ENCODE data around the gene ZDHHC22.

The ZDHHC22 gene

GRCh38 chr14:77155083-77155482 is 13.5 kb upstream of the ZDHHC22 start:
- DNase-seq: no peak

- DNase-seq: no peak
Measured at GRCh38 chr14:77154421-77154820, 12.8 kb upstream of the ZDHHC22 start.

- no peak for DNase-seq
Measured at GRCh38 chr14:77153802-77154201, 12.2 kb upstream of the ZDHHC22 start.

- no peak for DNase-seq
Measured at GRCh38 chr14:77151918-77152588, 10.5 kb upstream of the ZDHHC22 start.

GRCh38 chr14:77151245-77151644 is 9.7 kb upstream of the ZDHHC22 start:
- no peak for DNase-seq

GRCh38 chr14:77148510-77149231 is 7.1 kb upstream of the ZDHHC22 start:
- no peak for DNase-seq

- DNase-seq: no peak
Measured at GRCh38 chr14:77145975-77146740, 4.6 kb upstream of the ZDHHC22 start.

- no peak for DNase-seq
Measured at GRCh38 chr14:77144412-77145115, 3.0 kb upstream of the ZDHHC22 start.

GRCh38 chr14:77143071-77143470 is 1.5 kb upstream of the ZDHHC22 start:
- DNase-seq: no peak

GRCh38 chr14:77142005-77142800 is 612 bp upstream of the ZDHHC22 start:
- DNase-seq: no peak

- no peak for DNase-seq
Measured at GRCh38 chr14:77140359-77141213, 1.0 kb downstream of the ZDHHC22 start.

- peak; percentile 13 to 31 for DNase-seq
Measured at GRCh38 chr14:77139540-77140358, 1.8 kb downstream of the ZDHHC22 start.

GRCh38 chr14:77139022-77139421 is 2.6 kb downstream of the ZDHHC22 start:
- DNase-seq: no peak

GRCh38 chr14:77133720-77134338 is 7.8 kb downstream of the ZDHHC22 start:
- DNase-seq: peak in 1 of 2 donors; percentile 54

- DNase-seq: no peak
Measured at GRCh38 chr14:77131871-77132486, 9.6 kb downstream of the ZDHHC22 start.

- DNase-seq: no peak
Measured at GRCh38 chr14:77131206-77131605, 10.4 kb downstream of the ZDHHC22 start.

- no peak for DNase-seq
Measured at GRCh38 chr14:77130386-77130785, 11.2 kb downstream of the ZDHHC22 start.

GRCh38 chr14:77128414-77128891 is 13.1 kb downstream of the ZDHHC22 start:
- DNase-seq: no peak

GRCh38 chr14:77126461-77126990 is 15.1 kb downstream of the ZDHHC22 start:
- DNase-seq: no peak

All from activated CD4-positive, alpha-beta T cell treated with anti-CD3 and anti-CD28 coated beads for 4 hours (primary cell).